ENCODE data around the gene UNC5A.

Gene UNC5A

GRCh38 chr5:176857216-176857893 is 47.0 kb downstream of the UNC5A start:
- H3K27me3 ChIP-seq (ENCODE audit: insufficient read depth, poor library complexity, severe bottlenecking): peaks cover 6% of the 10 kb centered on the region
- no peak overlapping the region for H3K4me3 ChIP-seq (replicated peaks; ENCODE audit: insufficient read depth, low read length)
- DNase-seq (ENCODE audit: low read depth in 1 of 2, low spot score in 1 of 2): no peak
- H3K27ac ChIP-seq (replicated peaks): no peak overlapping the region
- TF ChIP-seq POLR2AphosphoS5 (IDR thresholded peaks at IDR 0.05; ENCODE audit: low read depth) (no peak), SPI1 (IDR thresholded peaks at IDR 0.05; ENCODE audit: borderline replicate concordance, low read depth) (no peak), REST (IDR thresholded peaks at IDR 0.05; ENCODE audit: insufficient replicate concordance, low read depth) (no peak), GABPA (IDR thresholded peaks at IDR 0.05; ENCODE audit: low read depth) (no peak), CTCF (IDR thresholded peaks at IDR 0.05; ENCODE audit: insufficient read depth, low read length) (no peak)

GRCh38 chr5:176857894-176858273 is 47.5 kb downstream of the UNC5A start:
- Histone ChIP-seq H3K27ac (replicated peaks) (no peak overlapping the region), H3K27me3 (ENCODE audit: insufficient read depth, poor library complexity, severe bottlenecking) (peaks cover 9% of the 10 kb centered on the region), H3K4me3 (replicated peaks; ENCODE audit: insufficient read depth, low read length) (no peak overlapping the region)
- TF ChIP-seq CTCF (IDR thresholded peaks at IDR 0.05; ENCODE audit: insufficient read depth, low read length) (no peak), SPI1 (IDR thresholded peaks at IDR 0.05; ENCODE audit: borderline replicate concordance, low read depth) (no peak), GABPA (IDR thresholded peaks at IDR 0.05; ENCODE audit: low read depth) (no peak), POLR2AphosphoS5 (IDR thresholded peaks at IDR 0.05; ENCODE audit: low read depth) (no peak), REST (IDR thresholded peaks at IDR 0.05; ENCODE audit: insufficient replicate concordance, low read depth) (no peak)
- no peak for DNase-seq (ENCODE audit: low read depth in 1 of 2, low spot score in 1 of 2)

- Histone ChIP-seq H3K27ac (replicated peaks) (no peak overlapping the region), H3K27me3 (ENCODE audit: insufficient read depth, poor library complexity, severe bottlenecking) (peaks cover 16% of the 10 kb centered on the region), H3K4me3 (replicated peaks; ENCODE audit: insufficient read depth, low read length) (no peak overlapping the region)
- TF ChIP-seq REST (IDR thresholded peaks at IDR 0.05; ENCODE audit: insufficient replicate concordance, low read depth): no peak
- DNase-seq (ENCODE audit: low read depth in 1 of 2, low spot score in 1 of 2): no peak
Observed at GRCh38 chr5:176859916-176860315, 49.6 kb downstream of the UNC5A start.
